ENCODE results near the gene RASA3. TPM values are rescaled to one million over a fixed set of nuclear protein-coding genes. Genes with fewer than 3 reads are reported as not detected.

Gene RASA3
- total RNA-seq, 2 donors from 2014 or later: 39.4 to 44.1 TPM

- ATAC-seq: no peak
- Mint-ChIP-seq H3K27ac (peak overlapping the region; percentile 10 to 94), H3K36me3 (peaks cover 0 to 13% of the 10 kb centered on the region in 2 donors), H3K9me3 (no peaks in the 10 kb centered on the region)
- DNase-seq (ENCODE audit: low spot score in 2 of 2): no peak
Measured at GRCh38 chr13:114044486-114044885, 87.9 kb downstream of the RASA3 start.

- H3K36me3 Mint-ChIP-seq: peaks cover 0 to 13% of the 10 kb centered on the region in 2 donors
- ATAC-seq (peak; percentile 53), DNase-seq (ENCODE audit: low spot score in 2 of 2) (no peak)
- peak overlapping the region in 1 of 2 donors; percentile 27 for H3K27ac Mint-ChIP-seq
- H3K9me3 Mint-ChIP-seq: no peaks in the 10 kb centered on the region
Measured at GRCh38 chr13:114043421-114044053, 88.9 kb downstream of the RASA3 start.

- no peak for DNase-seq (ENCODE audit: low spot score in 2 of 2)
Measured at GRCh38 chr13:114042066-114042815, 90.2 kb downstream of the RASA3 start.

DNA sequence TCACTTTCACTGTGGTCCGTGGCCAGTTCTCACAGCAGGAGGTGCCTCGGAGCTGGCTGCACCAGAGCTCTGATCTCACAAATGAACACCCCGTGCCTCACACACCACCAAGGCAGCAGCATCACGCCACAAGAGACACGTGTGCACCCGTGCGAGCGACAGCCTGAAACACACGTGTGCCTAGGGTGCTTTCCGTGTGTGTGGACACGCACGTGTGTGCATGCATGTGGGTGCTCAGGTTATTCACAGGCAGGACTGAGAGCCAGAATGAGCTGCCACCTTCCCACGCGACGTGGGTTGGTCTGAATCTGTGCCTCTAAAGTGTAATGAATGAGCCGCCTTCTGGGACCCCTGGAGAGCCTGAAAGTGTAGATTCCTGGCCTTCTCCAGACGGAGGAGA, 90.9 kb downstream of the RASA3 start:
- no peak for ATAC-seq
- no peaks in the 10 kb centered on the region for H3K9me3 Mint-ChIP-seq
- H3K36me3 Mint-ChIP-seq: peaks cover 0 to 13% of the 10 kb centered on the region in 2 donors
- peak overlapping the region in 1 of 2 donors; percentile 39 for H3K27ac Mint-ChIP-seq
- DNase-seq (ENCODE audit: low spot score in 2 of 2): no peak

More at GRCh38 chr13:114042066-114042815, 90.2 kb downstream of the RASA3 start:
- peaks cover 0 to 13% of the 10 kb centered on the region in 2 donors for H3K36me3 Mint-ChIP-seq
- peak overlapping the region in 1 of 2 donors; percentile 27 for H3K27ac Mint-ChIP-seq
- no peak for ATAC-seq
- no peaks in the 10 kb centered on the region for H3K9me3 Mint-ChIP-seq

DNA sequence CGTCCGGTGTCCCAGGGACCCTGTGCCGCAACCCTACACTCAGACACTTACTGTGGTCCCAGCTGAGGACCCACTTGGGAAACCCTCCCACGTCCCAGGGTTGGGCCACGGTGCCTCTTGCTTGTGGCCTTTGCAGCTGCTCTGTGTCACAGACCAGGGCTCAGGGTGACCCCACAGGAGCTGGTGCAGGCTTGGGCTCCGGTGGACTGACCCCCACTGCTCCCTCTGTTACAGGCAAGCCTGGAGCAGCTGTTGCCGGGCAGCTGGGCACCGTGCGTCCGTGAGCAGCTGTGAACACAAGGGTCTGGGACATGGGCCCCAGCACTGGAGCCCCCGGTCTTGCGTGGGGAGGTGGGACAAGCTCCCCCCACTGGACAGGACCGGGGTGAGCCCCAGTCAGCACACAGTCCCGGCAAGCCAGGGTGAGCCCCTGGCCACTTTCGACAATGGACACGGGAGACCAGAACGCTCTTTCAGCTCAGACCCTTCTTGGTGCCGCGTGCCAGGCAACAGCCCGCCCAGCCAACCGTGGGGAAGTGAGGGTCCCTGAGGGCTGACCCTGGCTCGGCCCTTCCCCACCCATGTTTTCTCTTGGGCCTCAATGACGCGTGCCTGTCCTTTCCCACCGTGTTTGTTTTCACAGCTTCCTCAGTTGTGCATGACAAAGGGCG, 92.8 kb downstream of the RASA3 start:
- DNase-seq (ENCODE audit: low spot score in 2 of 2) (no peak), ATAC-seq (no peak)
- H3K27ac Mint-ChIP-seq: peak overlapping the region in 1 of 2 donors; percentile 72
- peaks cover 0 to 9% of the 10 kb centered on the region in 2 donors for H3K36me3 Mint-ChIP-seq
- H3K9me3 Mint-ChIP-seq: no peaks in the 10 kb centered on the region

GRCh38 chr13:114038900-114039299, 93.5 kb downstream of the RASA3 start:
- Mint-ChIP-seq H3K27ac (no peak overlapping the region), H3K36me3 (peaks cover 0 to 6% of the 10 kb centered on the region in 2 donors), H3K9me3 (no peaks in the 10 kb centered on the region)
- DNase-seq (ENCODE audit: low spot score in 2 of 2): no peak
- no peak for ATAC-seq

DNA sequence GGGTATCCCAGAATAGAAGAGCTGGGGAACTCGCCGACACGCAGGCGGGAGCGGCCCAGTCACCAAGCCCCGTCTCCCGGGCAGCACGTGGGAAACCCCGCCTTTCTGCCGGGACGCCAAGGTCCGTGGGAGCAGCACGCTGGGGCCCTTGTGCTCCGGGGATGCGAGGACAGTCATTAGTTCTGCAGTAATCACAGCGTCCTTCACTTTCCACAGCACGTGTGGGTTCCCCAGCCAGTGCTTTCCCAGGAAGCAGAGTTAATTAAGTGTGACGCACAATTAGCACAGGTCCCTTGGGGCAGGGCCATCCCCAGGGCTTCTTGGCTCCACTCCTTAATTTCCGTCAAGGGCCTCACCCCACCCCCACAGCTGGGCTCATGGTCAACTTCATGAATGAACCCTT, 94.2 kb downstream of the RASA3 start:
- Mint-ChIP-seq H3K36me3 (peaks cover 0 to 5% of the 10 kb centered on the region in 2 donors), H3K27ac (no peak overlapping the region), H3K9me3 (no peaks in the 10 kb centered on the region)
- DNase-seq (ENCODE audit: low spot score in 2 of 2) (no peak), ATAC-seq (no peak)

GRCh38 chr13:114037674-114038073, 94.7 kb downstream of the RASA3 start:
- DNase-seq (ENCODE audit: low spot score in 2 of 2): no peak

DNA sequence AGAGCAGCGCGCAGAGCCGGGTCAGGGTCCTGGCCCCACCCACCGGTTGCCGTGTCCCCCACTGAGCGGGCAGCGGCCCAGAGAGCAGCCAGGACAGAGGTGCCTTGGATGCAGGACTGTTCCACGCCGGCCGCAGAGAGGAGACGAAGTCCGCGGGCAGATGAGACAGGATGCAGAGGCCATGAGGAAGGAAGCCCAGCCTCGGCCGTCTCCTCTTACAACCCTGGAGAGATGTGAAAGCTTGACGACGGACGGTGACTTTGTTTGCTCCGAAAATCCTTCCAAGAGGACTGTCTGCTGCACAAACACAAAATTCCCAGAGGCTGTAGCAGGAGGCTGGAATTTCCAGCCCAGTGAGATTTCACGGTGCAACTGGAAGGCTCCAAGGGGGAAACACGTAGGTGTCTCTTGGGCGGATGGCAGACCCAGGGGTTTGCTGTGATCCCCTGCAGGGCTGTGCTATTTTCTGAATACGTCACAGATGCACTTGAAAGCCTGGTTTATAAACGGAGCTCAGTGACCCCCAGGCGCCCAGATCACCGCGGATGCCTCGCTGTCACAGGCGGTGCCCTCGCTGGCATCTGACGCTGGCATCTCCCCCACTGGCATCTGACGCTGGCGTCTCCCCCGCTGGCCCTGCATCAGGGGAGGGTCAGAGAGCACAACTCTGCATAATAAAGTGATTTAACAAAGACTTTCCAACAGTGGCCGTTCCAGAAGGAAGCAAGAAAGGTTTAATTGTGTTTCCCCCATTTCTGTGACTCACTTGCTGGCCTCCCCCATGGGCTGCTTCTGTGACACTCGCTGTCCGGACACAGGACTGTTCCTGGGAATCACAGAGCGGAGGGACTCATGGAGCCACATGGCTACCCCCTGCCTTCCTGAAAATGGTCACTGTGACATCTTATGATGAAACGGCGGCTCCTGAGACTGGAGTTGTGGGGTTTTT, 96.6 kb downstream of the RASA3 start:
- peaks cover 0 to 16% of the 10 kb centered on the region in 2 donors for H3K36me3 Mint-ChIP-seq
- no peak for ATAC-seq
- peak overlapping the region in 1 of 2 donors; percentile 77 for H3K27ac Mint-ChIP-seq
- no peak for DNase-seq (ENCODE audit: low spot score in 2 of 2)
- H3K9me3 Mint-ChIP-seq: peaks cover 0 to 7% of the 10 kb centered on the region in 2 donors

More at GRCh38 chr13:114037674-114038073, 94.7 kb downstream of the RASA3 start:
- peak overlapping the region in 1 of 2 donors; percentile 61 for H3K27ac Mint-ChIP-seq
- no peak for ATAC-seq
- H3K36me3 Mint-ChIP-seq: no peaks in the 10 kb centered on the region
- H3K9me3 Mint-ChIP-seq: no peaks in the 10 kb centered on the region

- DNase-seq (ENCODE audit: low spot score in 2 of 2): no peak
- peaks cover 0 to 9% of the 10 kb centered on the region in 2 donors for H3K9me3 Mint-ChIP-seq
- no peak for ATAC-seq
- peak overlapping the region in 1 of 2 donors; percentile 42 for H3K27ac Mint-ChIP-seq
- peaks cover 0 to 20% of the 10 kb centered on the region in 2 donors for H3K36me3 Mint-ChIP-seq
Measured at GRCh38 chr13:114035186-114035582, 97.2 kb downstream of the RASA3 start.

- ATAC-seq (no peak), DNase-seq (ENCODE audit: low spot score in 2 of 2) (no peak)
- H3K9me3 Mint-ChIP-seq: peaks cover 0 to 9% of the 10 kb centered on the region in 2 donors
- H3K27ac Mint-ChIP-seq: peak overlapping the region in 1 of 2 donors; percentile 42
- H3K36me3 Mint-ChIP-seq: peaks cover 0 to 20% of the 10 kb centered on the region in 2 donors
Measured at GRCh38 chr13:114034481-114034891, 97.9 kb downstream of the RASA3 start.

DNA sequence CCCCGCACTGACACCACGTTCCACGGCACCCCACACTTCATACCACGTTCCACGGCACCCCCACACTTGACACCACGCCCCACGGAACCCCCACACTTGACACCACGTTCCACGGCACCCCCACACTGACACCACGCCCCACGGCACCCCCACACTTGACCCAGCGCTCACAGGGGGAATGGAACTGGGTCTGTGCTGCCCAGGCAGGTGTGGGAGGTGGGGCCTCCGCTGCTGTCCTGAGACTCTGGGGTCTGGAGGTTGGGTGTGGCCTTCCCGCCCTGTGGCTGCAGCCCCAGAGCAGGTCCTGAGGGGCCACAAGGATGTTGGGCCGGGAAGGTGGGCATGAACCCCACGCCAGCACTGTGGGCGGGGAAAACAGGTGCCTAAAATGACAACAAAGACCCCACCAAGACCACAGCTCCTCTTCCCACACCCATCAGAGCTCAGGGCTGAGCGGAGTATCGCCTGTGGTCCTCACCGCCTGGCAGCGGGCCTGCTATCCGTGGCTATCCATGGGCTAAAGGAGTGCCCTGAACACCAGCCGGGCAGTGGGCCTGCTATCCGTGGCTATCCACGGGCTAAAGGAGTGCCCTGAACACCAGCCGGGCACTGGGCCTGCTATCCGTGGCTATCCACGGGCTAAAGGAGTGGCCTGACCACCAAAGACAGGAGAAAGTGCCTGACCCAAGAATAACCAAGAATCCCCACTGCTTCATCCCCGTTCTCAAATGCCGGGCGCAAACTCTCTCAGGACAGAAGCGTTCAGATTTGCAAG, 98.7 kb downstream of the RASA3 start:
- DNase-seq (ENCODE audit: low spot score in 2 of 2) (no peak), ATAC-seq (no peak)
- peaks cover 0 to 20% of the 10 kb centered on the region in 2 donors for H3K36me3 Mint-ChIP-seq
- peaks cover 0 to 9% of the 10 kb centered on the region in 2 donors for H3K9me3 Mint-ChIP-seq
- peak overlapping the region in 1 of 2 donors; percentile 42 for H3K27ac Mint-ChIP-seq

GRCh38 chr13:114032126-114032799, 100.2 kb downstream of the RASA3 start:
- no peak for DNase-seq (ENCODE audit: low spot score in 2 of 2)
- no peak for ATAC-seq
- Mint-ChIP-seq H3K27ac (peak overlapping the region in 1 of 2 donors; percentile 9), H3K36me3 (peaks cover 0 to 20% of the 10 kb centered on the region in 2 donors), H3K9me3 (peaks cover 0 to 9% of the 10 kb centered on the region in 2 donors)

DNA sequence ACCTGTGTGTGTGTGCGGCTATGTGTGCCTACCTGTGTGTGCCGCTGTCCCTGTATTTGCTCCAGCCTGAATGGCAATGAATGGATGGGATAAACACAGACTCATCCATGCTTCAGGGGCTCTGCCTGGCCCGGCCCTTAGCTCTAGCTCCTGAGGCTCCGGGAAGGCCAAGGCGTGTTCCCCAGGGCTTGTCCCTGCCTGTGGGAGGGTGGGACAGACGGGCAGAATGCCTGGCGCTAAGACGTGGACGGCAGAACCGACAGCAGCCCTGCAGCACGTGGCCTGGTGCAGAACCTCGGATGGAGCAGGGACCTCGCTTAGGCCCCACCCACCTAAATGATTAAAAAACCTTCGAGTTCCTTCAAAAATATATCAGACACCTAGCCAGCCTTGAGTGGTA, 100.8 kb downstream of the RASA3 start:
- Mint-ChIP-seq H3K9me3 (peaks cover 0 to 9% of the 10 kb centered on the region in 2 donors), H3K36me3 (peaks cover 0 to 20% of the 10 kb centered on the region in 2 donors), H3K27ac (peak overlapping the region in 1 of 2 donors; percentile 17)
- peak in 1 of 2 donors; percentile 9 for ATAC-seq
- DNase-seq (ENCODE audit: low spot score in 2 of 2): no peak

All from activated naive CD4-positive, alpha-beta T cell treated with anti-CD3 and anti-CD28 coated beads, Interleukin-2, amount 50 U/mL, for 72 hours (primary cell).